C4-2B (cell line): ENCODE measurements around the gene FNDC1.
"Not testable (repeated sequence)": the region's sequence is repeated elsewhere in the genome, so short reads cannot be mapped to it uniquely, and the experiment has no call there.

Source experiments
- H3K27ac ChIP-seq: fragments of 450-650 bp; 2 replicates; pipeline ENCODE4 v1.5.1; 2017
- ZFX ChIP-seq: fragments of 450-650 bp; IDR thresholded peaks from 2 replicates; pipeline ENCODE4 v1.6.1; 2017
- TF ChIP-seq, protein P1 (sequence below): fragments of 450-650 bp; conservative IDR thresholded peaks from 2 replicates; pipeline ENCODE4 v1.5.1; 2017; ENCODE audit warnings: mild to moderate bottlenecking

Gene FNDC1

GRCh38 chr6:159271257-159271656 lies 102.1 kb downstream of the FNDC1 start:
- no peak overlapping the region for H3K27ac ChIP-seq
- no peak for TF ChIP-seq ZFX
- TF ChIP-seq, protein P1, sequence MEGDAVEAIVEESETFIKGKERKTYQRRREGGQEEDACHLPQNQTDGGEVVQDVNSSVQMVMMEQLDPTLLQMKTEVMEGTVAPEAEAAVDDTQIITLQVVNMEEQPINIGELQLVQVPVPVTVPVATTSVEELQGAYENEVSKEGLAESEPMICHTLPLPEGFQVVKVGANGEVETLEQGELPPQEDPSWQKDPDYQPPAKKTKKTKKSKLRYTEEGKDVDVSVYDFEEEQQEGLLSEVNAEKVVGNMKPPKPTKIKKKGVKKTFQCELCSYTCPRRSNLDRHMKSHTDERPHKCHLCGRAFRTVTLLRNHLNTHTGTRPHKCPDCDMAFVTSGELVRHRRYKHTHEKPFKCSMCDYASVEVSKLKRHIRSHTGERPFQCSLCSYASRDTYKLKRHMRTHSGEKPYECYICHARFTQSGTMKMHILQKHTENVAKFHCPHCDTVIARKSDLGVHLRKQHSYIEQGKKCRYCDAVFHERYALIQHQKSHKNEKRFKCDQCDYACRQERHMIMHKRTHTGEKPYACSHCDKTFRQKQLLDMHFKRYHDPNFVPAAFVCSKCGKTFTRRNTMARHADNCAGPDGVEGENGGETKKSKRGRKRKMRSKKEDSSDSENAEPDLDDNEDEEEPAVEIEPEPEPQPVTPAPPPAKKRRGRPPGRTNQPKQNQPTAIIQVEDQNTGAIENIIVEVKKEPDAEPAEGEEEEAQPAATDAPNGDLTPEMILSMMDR: no peak

DNA sequence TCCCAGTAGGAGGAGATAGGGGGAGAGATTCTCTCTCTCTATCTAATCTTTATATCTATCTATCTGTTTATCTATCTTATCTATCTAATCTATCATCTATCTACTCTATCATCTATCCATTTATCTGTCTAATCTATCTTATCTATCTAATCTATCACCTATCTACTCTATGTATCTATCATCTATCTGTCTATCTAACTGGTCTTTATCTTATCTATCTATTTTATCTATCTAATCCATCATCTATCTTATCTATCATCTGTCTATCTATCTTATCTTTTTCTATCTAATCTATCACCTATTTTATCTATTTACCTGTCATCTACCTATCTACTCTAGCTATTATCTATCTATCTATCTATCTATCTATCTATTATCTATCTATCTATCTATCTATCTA lies 109.4 kb downstream of the FNDC1 start:
- H3K27ac ChIP-seq: no peak overlapping the region
- TF ChIP-seq, protein P1: no peak
- TF ChIP-seq ZFX: no peak

DNA sequence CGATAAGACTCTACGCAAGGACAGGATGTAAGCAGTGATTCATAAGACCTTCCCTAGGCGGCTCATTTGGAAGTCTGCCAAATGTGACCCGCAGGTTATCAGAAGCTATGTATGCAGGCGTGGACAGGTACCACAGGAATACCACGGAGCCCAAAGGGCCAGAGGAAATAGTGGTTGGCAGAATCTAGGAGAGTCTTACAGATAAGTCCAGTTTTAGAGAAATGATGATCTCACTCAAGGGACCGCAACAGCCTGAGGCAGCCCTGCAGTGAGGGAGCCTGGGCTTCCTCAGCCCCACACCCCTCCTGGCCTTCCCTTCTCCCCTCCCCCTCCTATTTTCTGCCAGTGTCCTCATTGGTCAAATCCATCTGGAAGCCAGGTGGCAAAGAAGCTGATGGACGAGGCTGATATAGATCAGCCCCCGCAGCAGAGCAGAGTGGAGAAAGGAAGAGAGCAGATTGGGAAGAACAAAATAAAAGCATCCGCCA lies 110.6 kb downstream of the FNDC1 start:
- TF ChIP-seq ZFX: no peak
- TF ChIP-seq, protein P1: no peak
- H3K27ac ChIP-seq: no peak overlapping the region

DNA sequence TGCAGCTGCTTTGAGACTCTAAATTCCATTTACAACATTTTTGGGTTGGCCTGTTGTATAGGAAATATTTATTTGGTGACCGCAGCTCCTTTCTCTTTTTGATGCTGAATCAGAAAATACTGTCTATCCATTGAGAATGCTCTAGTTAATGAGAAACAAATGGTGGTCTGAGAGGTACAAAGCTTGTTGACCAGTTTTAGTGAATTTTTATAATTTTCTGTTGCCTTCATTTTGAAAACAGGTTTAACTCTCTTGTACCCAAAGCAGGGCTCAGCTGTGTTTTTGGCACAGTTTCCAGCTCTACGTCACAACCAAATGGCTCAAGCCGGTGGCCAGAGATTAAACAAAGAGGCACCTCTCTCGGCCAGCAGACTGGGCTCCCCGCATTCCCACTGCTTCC lies 113.2 kb downstream of the FNDC1 start:
- TF ChIP-seq ZFX: no peak
- TF ChIP-seq, protein P1: no peak
- H3K27ac ChIP-seq: no peak overlapping the region

- H3K27ac ChIP-seq: not testable (repeated sequence)
These were observed 115.5 kb downstream of the FNDC1 start for GRCh38 chr6:159284661-159285060.

- TF ChIP-seq ZFX: no peak
- TF ChIP-seq, protein P1: no peak
- no peak overlapping the region for H3K27ac ChIP-seq
These were observed 129.6 kb downstream of the FNDC1 start for GRCh38 chr6:159298840-159299239.

- TF ChIP-seq, protein P1: no peak
- no peak for TF ChIP-seq ZFX
- H3K27ac ChIP-seq: no peak overlapping the region
These were observed 130.4 kb downstream of the FNDC1 start for GRCh38 chr6:159299566-159299965.

- no peak overlapping the region for H3K27ac ChIP-seq
- no peak for TF ChIP-seq ZFX
- TF ChIP-seq, protein P1: no peak
These were observed 132.1 kb downstream of the FNDC1 start for GRCh38 chr6:159301277-159301676.
